ENCODE results near the gene MAP3K14. TPM values are rescaled to one million over a fixed set of nuclear protein-coding genes. Genes with fewer than 3 reads are reported as not detected.

MAP3K14 gene
- total and polyA plus RNA-seq, 10 of the 15 experiments (the other 5 are each of a cell fraction or from before 2014, with no cell fraction given), result 2.1 to 33.3 (median 19.7) TPM

- DNase-seq (ENCODE audit: low read depth, low spot score), result no peak
- no peak overlapping the region for H3K9ac ChIP-seq (ENCODE audit: control insufficient read depth, insufficient read depth, low read length)
- ChIA-PET POLR2A (no interaction called here), SMC1A (ENCODE audit: uncharacterized antibody, unreplicated experiment) (interaction anchor here (11.4 kb wide), 1 partner anchor 20 kb away, joined by 201 read pairs; no protein-coding TSS in a partner anchor), CTCF (interaction anchor here (12.8 kb wide), 1 partner anchor 18 kb away, joined by 429 read pairs; the partner anchor contains the start of gene FMNL1), RAD21 (ENCODE audit: unreplicated experiment) (no interaction called here)
- H3K4me2 ChIP-seq (ENCODE audit: control insufficient read depth, insufficient read depth), result no peak overlapping the region
- H4K20me1 ChIP-seq (ENCODE audit: control insufficient read depth, insufficient read depth), result no peaks in the 10 kb centered on the region; the same call in 1 of the 2 replicates
- in situ Hi-C loops (cut with MboI), result no loop called here
- H3K36me3 ChIP-seq (ENCODE audit: control insufficient read depth in 2 of 2, insufficient read depth in 2 of 2, low read length in 1 of 2), result peaks cover 36 to 47% of the 10 kb centered on the region in 2 experiments
- no peak for FAIRE-seq
- intact Hi-C loops (cut with micrococcal nuclease; ENCODE audit: unreplicated experiment), result no loop called here
- no peaks in the 10 kb centered on the region for H3K27me3 ChIP-seq (replicated peaks in 1 of 2; ENCODE audit: control insufficient read depth in 2 of 2, insufficient read depth in 2 of 2, low read length in 1 of 2)
- H3K79me2 ChIP-seq (ENCODE audit: control insufficient read depth, insufficient read depth, low read length), result no peaks in the 10 kb centered on the region
- no peak overlapping the region for H2AFZ ChIP-seq (ENCODE audit: control insufficient read depth, low read depth, low read length)
- H3K27ac ChIP-seq (ENCODE audit: control insufficient read depth, insufficient read depth), result no peak overlapping the region
- WGBS (ENCODE audit: insufficient coverage, insufficient replicate concordance, low lambda C conversion rate, missing lambda C conversion rate), result 94% methylated on average over 2 of the region's 2 CpGs
- BruUV-seq (replicated peaks), result no TSS peak
- TF ChIP-seq NR2C2 (IDR thresholded peaks at IDR 0.05; ENCODE audit: borderline replicate concordance, control insufficient read depth, insufficient read length, low read depth) (no peak), IRF5 (IDR thresholded peaks at IDR 0.05; ENCODE audit: borderline replicate concordance) (no peak), RAD51 (IDR thresholded peaks at IDR 0.05) (no peak), YBX1 (IDR thresholded peaks at IDR 0.05) (no peak), POLR2AphosphoS5 (IDR thresholded peaks at IDR 0.05; ENCODE audit: low read length) (no peak)
- no peak for ATAC-seq
- H3K4me1 ChIP-seq (ENCODE audit: control insufficient read depth, insufficient read depth, low read length), result no peaks in the 10 kb centered on the region; the same call in 1 of the 2 replicates
- no peak overlapping the region for H3K4me3 ChIP-seq
- no peaks in the 10 kb centered on the region for H3K9me3 ChIP-seq (replicated peaks; ENCODE audit: control insufficient read depth, insufficient read depth, low read length)
Measured at GRCh38 chr17:45237686-45238085, 79.1 kb downstream of the MAP3K14 start.

GRCh38 chr17:45236282-45236606 is 80.6 kb downstream of the MAP3K14 start:
- Histone ChIP-seq H2AFZ (ENCODE audit: control insufficient read depth, low read depth, low read length) (no peak overlapping the region), H3K79me2 (ENCODE audit: control insufficient read depth, insufficient read depth, low read length) (no peaks in the 10 kb centered on the region; the same call in 1 of the 2 replicates), H4K20me1 (ENCODE audit: control insufficient read depth, insufficient read depth) (no peaks in the 10 kb centered on the region; the same call in 1 of the 2 replicates), H3K27ac (ENCODE audit: control insufficient read depth, insufficient read depth) (no peak overlapping the region), H3K27me3 (replicated peaks in 1 of 2; ENCODE audit: control insufficient read depth in 2 of 2, insufficient read depth in 2 of 2, low read length in 1 of 2) (no peaks in the 10 kb centered on the region), H3K36me3 (ENCODE audit: control insufficient read depth in 2 of 2, insufficient read depth in 2 of 2, low read length in 1 of 2) (peaks cover 39 to 46% of the 10 kb centered on the region in 2 experiments), H3K9ac (ENCODE audit: control insufficient read depth, insufficient read depth, low read length) (no peak overlapping the region), H3K9me3 (replicated peaks; ENCODE audit: control insufficient read depth, insufficient read depth, low read length) (no peaks in the 10 kb centered on the region), H3K4me1 (ENCODE audit: control insufficient read depth, insufficient read depth, low read length) (no peaks in the 10 kb centered on the region; the same call in 1 of the 2 replicates), H3K4me3 (no peak overlapping the region), H3K4me2 (ENCODE audit: control insufficient read depth, insufficient read depth) (no peak overlapping the region)
- no peak for DNase-seq (ENCODE audit: low read depth, low spot score)
- TF ChIP-seq BCLAF1 (IDR thresholded peaks at IDR 0.05), result no peak
- TF ChIP-seq POLR2AphosphoS5 (IDR thresholded peaks at IDR 0.05; ENCODE audit: low read length), result 0 out of 2 replicates have a peak, but pooled peaks have one; percentile 11
- RAD21 ChIA-PET (ENCODE audit: unreplicated experiment), result interaction anchor here (1.3 to 10.1 kb wide), 2 partner anchors 15 to 152 kb away, joined by 5 to 225 read pairs; partner anchors contain the start of gene FMNL1
- FAIRE-seq, result no peak
- 83% methylated on average over 5 of the region's 5 CpGs for WGBS (ENCODE audit: insufficient coverage, insufficient replicate concordance, low lambda C conversion rate, missing lambda C conversion rate)
- intact Hi-C loops (cut with micrococcal nuclease; ENCODE audit: unreplicated experiment), result no loop called here
- in situ Hi-C loops (cut with MboI), result no loop called here
- CTCF ChIA-PET, result interaction anchor here (1.2 to 12.8 kb wide), 13 partner anchors 10 to 153 kb away, joined by 3 to 429 read pairs (median 8); partner anchors contain the start of gene FMNL1
- POLR2A ChIA-PET, result interaction anchor here (1.1 to 3.0 kb wide), 2 partner anchors 13 to 17 kb away, joined by 3 to 18 read pairs; no protein-coding TSS in a partner anchor
- SMC1A ChIA-PET (ENCODE audit: uncharacterized antibody, unreplicated experiment), result interaction anchor here (0.6 to 11.4 kb wide), 5 partner anchors 18 to 101 kb away, joined by 3 to 201 read pairs (median 8); partner anchors contain the start of gene ACBD4
- BruUV-seq (replicated peaks), result no TSS peak
- ATAC-seq, result no peak

Measured in GM12878 (cell line).